ENCODE data around the gene LCN9. TPM values are rescaled to one million over a fixed set of nuclear protein-coding genes. Genes with fewer than 3 reads are reported as not detected.

LCN9 gene
- polyA plus RNA-seq, 3 donors: not detected

Other genes with a start within 250 kb of the LCN9 start
- gene PPP1R26, start 183.5 kb upstream of the LCN9 start, polyA plus RNA-seq (ENCODE audit: insufficient read length in 3 of 3): 10 to 100 TPM; 34.1 to 37.1 (median 36.0) TPM
- 10 to 100 TPM; 52.6 to 61.0 (median 59.1) TPM for gene MRPS2, start 162.6 kb upstream of the LCN9 start, polyA plus RNA-seq (ENCODE audit: insufficient read length in 3 of 3)
- gene LCN1, start 141.9 kb upstream of the LCN9 start, polyA plus RNA-seq (ENCODE audit: insufficient read length in 3 of 3): not detected
- under 1 TPM in 2 of 3 donors, not detected in 1; 0.23 to 0.30 TPM for gene OBP2A, start 117.2 kb upstream of the LCN9 start, polyA plus RNA-seq (ENCODE audit: insufficient read length in 3 of 3)
- gene PAEP, start 101.6 kb upstream of the LCN9 start, polyA plus RNA-seq (ENCODE audit: insufficient read length in 3 of 3): under 1 TPM in 2 of 3 donors, not detected in 1; 0.20 to 0.38 TPM
- not detected for gene GLT6D1, start 23.8 kb upstream of the LCN9 start, polyA plus RNA-seq (ENCODE audit: insufficient read length in 3 of 3)
- gene SOHLH1, start 36.2 kb downstream of the LCN9 start, polyA plus RNA-seq (ENCODE audit: insufficient read length in 3 of 3): not detected
- under 1 TPM; 0.09 to 0.90 (median 0.11) TPM for gene KCNT1, start 38.9 kb downstream of the LCN9 start, polyA plus RNA-seq (ENCODE audit: insufficient read length in 3 of 3)
- gene CAMSAP1, start 244.2 kb downstream of the LCN9 start, polyA plus RNA-seq (ENCODE audit: insufficient read length in 3 of 3): 10 to 100 TPM; 22.0 to 29.0 (median 26.0) TPM